ENCODE results near the gene ZBTB7C. TPM values are rescaled to one million over a fixed set of nuclear protein-coding genes. Genes with fewer than 3 reads are reported as not detected.

ZBTB7C gene
- total and polyA plus RNA-seq, 10 of the 15 experiments (the other 5 are each of a cell fraction or from before 2014, with no cell fraction given): under 0.01 to 0.08 (median 0.01) TPM; not detected in 7

GRCh38 chr18:48359626-48360025 is 49.6 kb downstream of the ZBTB7C start:
- POLR2A ChIA-PET: no interaction called here
- no peaks in the 10 kb centered on the region for H3K9me3 ChIP-seq (replicated peaks; ENCODE audit: control insufficient read depth, insufficient read depth, low read length)
- peaks cover 0 to 5% of the 10 kb centered on the region in 2 experiments; a peak in 2 of 4 replicates for H3K27me3 ChIP-seq (replicated peaks in 1 of 2; ENCODE audit: control insufficient read depth in 2 of 2, insufficient read depth in 2 of 2, low read length in 1 of 2)
- no peaks in the 10 kb centered on the region; the same call in 1 of the 2 replicates for H3K4me1 ChIP-seq (ENCODE audit: control insufficient read depth, insufficient read depth, low read length)
- intact Hi-C loops (cut with micrococcal nuclease; ENCODE audit: unreplicated experiment): no loop called here
- no TSS peak for BruUV-seq (replicated peaks)
- no peak overlapping the region for H3K4me3 ChIP-seq
- H3K79me2 ChIP-seq (ENCODE audit: control insufficient read depth, insufficient read depth, low read length): no peaks in the 10 kb centered on the region
- WGBS (ENCODE audit: insufficient coverage, insufficient replicate concordance, low lambda C conversion rate, missing lambda C conversion rate): 7% methylated on average over 3 of the region's 3 CpGs
- H3K36me3 ChIP-seq (ENCODE audit: control insufficient read depth in 2 of 2, insufficient read depth in 2 of 2, low read length in 1 of 2): no peaks in the 10 kb centered on the region
- in situ Hi-C loops (cut with MboI): no loop called here
- TF ChIP-seq ZBTB11 (CRISPR knock-in tag; IDR thresholded peaks at IDR 0.05) (no peak), PML (IDR thresholded peaks at IDR 0.05; ENCODE audit: low read length) (no peak), WRNIP1 (IDR thresholded peaks at IDR 0.05; ENCODE audit: borderline replicate concordance, low read depth, low read length) (no peak), E2F8 (IDR thresholded peaks at IDR 0.05; ENCODE audit: low read depth, partially characterized antibody) (no peak)
- CTCF ChIA-PET: no interaction called here
- no peak overlapping the region for H3K9ac ChIP-seq (ENCODE audit: control insufficient read depth, insufficient read depth, low read length)
- H3K4me2 ChIP-seq (ENCODE audit: control insufficient read depth, insufficient read depth): no peak overlapping the region
- RAD21 ChIA-PET (ENCODE audit: unreplicated experiment): no interaction called here
- H2AFZ ChIP-seq (ENCODE audit: control insufficient read depth, low read depth, low read length): no peak overlapping the region
- DNase-seq (ENCODE audit: low read depth, low spot score): no peak
- no peak for ATAC-seq
- no peak for FAIRE-seq
- H3K27ac ChIP-seq (ENCODE audit: control insufficient read depth, insufficient read depth): no peak overlapping the region
- SMC1A ChIA-PET (ENCODE audit: uncharacterized antibody, unreplicated experiment): no interaction called here
- H4K20me1 ChIP-seq (ENCODE audit: control insufficient read depth, insufficient read depth): no peaks in the 10 kb centered on the region; the same call in 1 of the 2 replicates

Measured in GM12878 (cell line).